OCI-LY7 (cell line): ENCODE data around the gene ENO2. TPM values are rescaled to one million over a fixed set of nuclear protein-coding genes. Genes with fewer than 3 reads are reported as not detected.

Experiments
- BruUV-seq: library from RNA; stranded (reverse); fragments of 400-500 nt; replicated peaks from 2 replicates; lab custom pipeline; 2021; lab: Mats Ljungman, UMichigan
- CTCF ChIA-PET: fragments of 300-600 bp; sonication (Branson Sonifier 250); formaldehyde crosslinking; loops from one replicate; lab custom pipeline; 2022; ENCODE audit warnings: antibody characterized with exemption; ENCODE audit not compliant: unreplicated experiment; lab: Charles Lee
- POLR2A ChIA-PET: fragments of 300-600 bp; sonication (Branson Sonifier 250); formaldehyde crosslinking; loops from one replicate; lab custom pipeline; 2022; ENCODE audit warnings: antibody characterized with exemption; lab: Charles Lee
- DNase-seq: peaks from one replicate; pipeline ENCODE4 v3.0.0-alpha.2; 2015; ENCODE audit warnings: low spot score
- H2AFZ ChIP-seq: fragments of 200-600 bp; sonication (generic), shearing (Covaris generic); 2 replicates; pipeline ENCODE4 v1.6.1; 2014; ENCODE audit warnings: mild to moderate bottlenecking, antibody characterized with exemption, low read length, moderate library complexity
- H3K27ac ChIP-seq: fragments of 200-600 bp; sonication (generic); 2 replicates; pipeline ENCODE4 v1.5.1; 2014; ENCODE audit warnings: mixed run types, low read depth, mild to moderate bottlenecking, moderate library complexity, low read length, inconsistent platforms; ENCODE audit not compliant: poor library complexity, severe bottlenecking
- H3K36me3 ChIP-seq: fragments of 200-600 bp; sonication (generic); 2 replicates; pipeline ENCODE4 v1.6.1; 2014; ENCODE audit warnings: mild to moderate bottlenecking, antibody characterized with exemption, low read length, moderate library complexity, mixed read lengths; ENCODE audit not compliant: insufficient read depth
- H3K4me1 ChIP-seq: fragments of 200-600 bp; sonication (generic); 2 replicates; pipeline ENCODE4 v1.5.1; 2014; ENCODE audit warnings: mild to moderate bottlenecking, low read length; ENCODE audit not compliant: insufficient read depth, poor library complexity, severe bottlenecking
- H3K4me2 ChIP-seq: fragments of 200-600 bp; sonication (generic); 2 replicates; pipeline ENCODE4 v1.6.1; 2014; ENCODE audit warnings: mild to moderate bottlenecking, low read length
- H3K4me3 ChIP-seq: fragments of 200-600 bp; sonication (generic); 2 replicates; pipeline ENCODE4 v1.5.1; 2014; ENCODE audit warnings: mild to moderate bottlenecking, low read depth, low read length; ENCODE audit not compliant: poor library complexity, severe bottlenecking
- H3K79me2 ChIP-seq: fragments of 200-600 bp; sonication (generic); 2 replicates; pipeline ENCODE4 v1.6.1; 2016; ENCODE audit warnings: low read depth, mild to moderate bottlenecking, low read length, moderate library complexity, mixed read lengths; ENCODE audit not compliant: insufficient read depth
- H3K9me2 ChIP-seq: fragments of 200-600 bp; sonication (generic); 2 replicates; pipeline ENCODE4 v1.6.1; 2016; ENCODE audit warnings: mild to moderate bottlenecking, low read length, mixed read lengths; ENCODE audit not compliant: insufficient read depth
- H3K9me3 ChIP-seq: fragments of 200-600 bp; sonication (generic); 2 replicates; pipeline ENCODE4 v1.6.1; 2014; ENCODE audit warnings: mild to moderate bottlenecking, mixed run types, low read length, mixed read lengths
- H4K20me1 ChIP-seq: fragments of 200-600 bp; sonication (generic); 2 replicates; pipeline ENCODE4 v1.6.1; 2014; ENCODE audit warnings: mild to moderate bottlenecking, antibody characterized with exemption, low read length, moderate library complexity, mixed read lengths; ENCODE audit not compliant: insufficient read depth
- EZH2phosphoT487 ChIP-seq: fragments of 200-600 bp; sonication (generic); IDR thresholded peaks from 2 replicates; pipeline ENCODE4 v1.6.1; 2018; ENCODE audit warnings: low read depth, borderline replicate concordance, mild to moderate bottlenecking, mixed run types, antibody characterized with exemption, low read length, moderate library complexity, mixed read lengths
- intact Hi-C: fragments of 100-400 bp; cut with micrococcal nuclease; formaldehyde crosslinking; loops from one replicate; pipeline ENCODE4 v1.10.0; 2022; ENCODE audit not compliant: unreplicated experiment
- total RNA-seq, 2 experiments: library from RNA; depleted of rRNA in 1 of 2; stranded (reverse); fragments of >200 nt in 1 of 2; shearing (Covaris generic) in 1 of 2; gene quantifications; 2 replicates each; pipeline ENCODE4 v1.2.3, GENCODE V29; 2014 to 2022
- TF ChIP-seq, protein P1 (sequence below): fragments of 200-600 bp; sonication (generic); conservative IDR thresholded peaks from 2 replicates; pipeline ENCODE4 v1.5.1; 2014; ENCODE audit warnings: mild to moderate bottlenecking, antibody characterized with exemption, low read length, moderate library complexity, mixed read lengths

Gene ENO2
- total RNA-seq, 2 experiments from 2014 or later = 24.9 to 89.5 TPM

DNA sequence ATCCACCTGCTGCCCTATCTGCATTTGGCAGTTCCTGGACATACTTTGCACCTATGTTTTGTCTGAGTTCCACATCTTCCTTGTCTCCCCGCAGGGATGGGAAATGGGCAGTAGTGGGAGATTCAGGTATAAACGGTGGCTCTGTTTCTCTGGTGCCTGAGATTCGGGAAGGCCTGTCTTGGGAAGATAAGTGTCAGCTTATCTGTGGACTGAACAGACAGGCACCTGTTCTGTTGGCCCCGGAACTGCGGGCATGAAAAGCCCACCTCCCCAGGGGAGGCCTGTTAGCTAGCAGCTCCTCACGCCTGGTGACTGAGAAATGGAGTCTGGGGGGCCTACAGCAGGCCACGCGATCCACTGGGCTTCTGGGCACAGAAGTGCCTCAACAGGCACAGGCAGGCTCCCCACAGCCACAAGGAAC, 50.2 kb downstream of the ENO2 start:
- Histone ChIP-seq H3K4me3 (no peak overlapping the region), H2AFZ (no peak overlapping the region), H3K4me1 (peaks cover 74% of the 10 kb centered on the region), H3K36me3 (peaks cover 59% of the 10 kb centered on the region), H4K20me1 (0 out of 2 replicates have a peak, but pooled peaks cover 3% of the 10 kb centered on the region), H3K9me3 (no peaks in the 10 kb centered on the region), H3K4me2 (peak overlapping the region; percentile 17; the same call in 1 of the 2 replicates), H3K9me2 (no peaks in the 10 kb centered on the region), H3K79me2 (peaks cover 22% of the 10 kb centered on the region), H3K27ac (peak overlapping the region; percentile 64)
- ChIA-PET CTCF (interaction anchor here (0.7 to 10.6 kb wide), 2 partner anchors 14 to 19 kb away, joined by 3 to 110 read pairs; partner anchors contain the start of genes C12orf57, PTPN6 and RNU7-1), POLR2A (interaction anchor here (0.5 to 3.8 kb wide), 7 partner anchors 10 to 92 kb away, joined by 3 to 55 read pairs (median 4); partner anchors contain the start of genes C12orf57, RNU7-1 and SPSB2)
- TF ChIP-seq, protein P1, sequence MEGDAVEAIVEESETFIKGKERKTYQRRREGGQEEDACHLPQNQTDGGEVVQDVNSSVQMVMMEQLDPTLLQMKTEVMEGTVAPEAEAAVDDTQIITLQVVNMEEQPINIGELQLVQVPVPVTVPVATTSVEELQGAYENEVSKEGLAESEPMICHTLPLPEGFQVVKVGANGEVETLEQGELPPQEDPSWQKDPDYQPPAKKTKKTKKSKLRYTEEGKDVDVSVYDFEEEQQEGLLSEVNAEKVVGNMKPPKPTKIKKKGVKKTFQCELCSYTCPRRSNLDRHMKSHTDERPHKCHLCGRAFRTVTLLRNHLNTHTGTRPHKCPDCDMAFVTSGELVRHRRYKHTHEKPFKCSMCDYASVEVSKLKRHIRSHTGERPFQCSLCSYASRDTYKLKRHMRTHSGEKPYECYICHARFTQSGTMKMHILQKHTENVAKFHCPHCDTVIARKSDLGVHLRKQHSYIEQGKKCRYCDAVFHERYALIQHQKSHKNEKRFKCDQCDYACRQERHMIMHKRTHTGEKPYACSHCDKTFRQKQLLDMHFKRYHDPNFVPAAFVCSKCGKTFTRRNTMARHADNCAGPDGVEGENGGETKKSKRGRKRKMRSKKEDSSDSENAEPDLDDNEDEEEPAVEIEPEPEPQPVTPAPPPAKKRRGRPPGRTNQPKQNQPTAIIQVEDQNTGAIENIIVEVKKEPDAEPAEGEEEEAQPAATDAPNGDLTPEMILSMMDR = no peak
- no peak for TF ChIP-seq EZH2phosphoT487
- no TSS peak for BruUV-seq
- no peak for DNase-seq
- intact Hi-C loops = loop anchor here (1.0 to 5.0 kb wide), 3 partner anchors 20 to 92 kb away; partner anchors contain the start of genes C12orf57 and SPSB2

DNA sequence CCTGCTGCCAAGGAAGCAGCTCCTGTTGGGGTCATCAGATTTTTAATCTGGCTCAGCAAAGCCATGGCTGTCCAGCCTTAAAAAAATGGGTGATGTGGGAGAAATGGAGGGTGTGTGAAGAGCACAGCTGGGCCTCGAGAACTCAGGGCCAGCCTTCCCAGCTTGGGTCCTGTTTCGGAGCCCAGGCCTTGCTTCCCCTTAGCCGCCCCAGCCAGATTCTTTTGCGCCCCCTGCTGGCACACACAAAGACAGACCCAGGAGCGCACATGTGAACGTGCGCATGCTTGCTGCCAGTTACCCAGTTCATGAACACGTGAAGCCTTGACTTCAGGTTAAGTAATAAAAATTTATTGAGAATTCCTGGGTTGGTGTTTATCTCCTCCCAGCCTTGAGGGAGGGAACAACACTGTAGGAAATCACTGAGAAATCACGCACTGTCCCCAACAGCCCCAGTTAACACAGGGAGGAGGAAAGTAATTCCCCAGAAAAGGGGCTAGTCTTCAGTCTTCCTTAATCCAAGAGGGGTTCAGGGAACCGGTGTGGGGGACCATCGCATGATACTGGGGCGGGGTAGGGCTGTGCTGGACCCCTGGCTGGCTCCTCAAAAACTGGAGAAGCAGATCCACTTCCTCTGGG, 50.8 kb downstream of the ENO2 start:
- intact Hi-C loops = loop anchor here (1.0 kb wide), 2 partner anchors 21 to 43 kb away; partner anchors contain the start of gene C12orf57
- Histone ChIP-seq H3K79me2 (peaks cover 27% of the 10 kb centered on the region), H2AFZ (no peak overlapping the region), H3K9me2 (no peaks in the 10 kb centered on the region), H3K27ac (peak overlapping the region; percentile 64), H3K36me3 (peaks cover 64% of the 10 kb centered on the region), H3K4me3 (no peak overlapping the region), H3K9me3 (no peaks in the 10 kb centered on the region), H4K20me1 (0 out of 2 replicates have a peak, but pooled peaks cover 3% of the 10 kb centered on the region), H3K4me2 (peak overlapping the region; percentile 17), H3K4me1 (peaks cover 69% of the 10 kb centered on the region)
- DNase-seq = peak; percentile 86
- POLR2A ChIA-PET = interaction anchor here (0.7 to 3.8 kb wide), 5 partner anchors 11 to 92 kb away, joined by 3 to 55 read pairs (median 3); partner anchors contain the start of genes C12orf57, RNU7-1 and SPSB2
- TF ChIP-seq, protein P1 = peak; percentile 98
- TF ChIP-seq EZH2phosphoT487 = no peak
- no TSS peak for BruUV-seq
- CTCF ChIA-PET = interaction anchor here (10.6 kb wide), 1 partner anchor 20 kb away, joined by 110 read pairs; the partner anchor contains the start of genes C12orf57 and RNU7-1
